Measurements from ENCODE around the gene CEP192. TPM values are rescaled to one million over a fixed set of nuclear protein-coding genes. Genes with fewer than 3 reads are reported as not detected.

Gene CEP192, protein sequence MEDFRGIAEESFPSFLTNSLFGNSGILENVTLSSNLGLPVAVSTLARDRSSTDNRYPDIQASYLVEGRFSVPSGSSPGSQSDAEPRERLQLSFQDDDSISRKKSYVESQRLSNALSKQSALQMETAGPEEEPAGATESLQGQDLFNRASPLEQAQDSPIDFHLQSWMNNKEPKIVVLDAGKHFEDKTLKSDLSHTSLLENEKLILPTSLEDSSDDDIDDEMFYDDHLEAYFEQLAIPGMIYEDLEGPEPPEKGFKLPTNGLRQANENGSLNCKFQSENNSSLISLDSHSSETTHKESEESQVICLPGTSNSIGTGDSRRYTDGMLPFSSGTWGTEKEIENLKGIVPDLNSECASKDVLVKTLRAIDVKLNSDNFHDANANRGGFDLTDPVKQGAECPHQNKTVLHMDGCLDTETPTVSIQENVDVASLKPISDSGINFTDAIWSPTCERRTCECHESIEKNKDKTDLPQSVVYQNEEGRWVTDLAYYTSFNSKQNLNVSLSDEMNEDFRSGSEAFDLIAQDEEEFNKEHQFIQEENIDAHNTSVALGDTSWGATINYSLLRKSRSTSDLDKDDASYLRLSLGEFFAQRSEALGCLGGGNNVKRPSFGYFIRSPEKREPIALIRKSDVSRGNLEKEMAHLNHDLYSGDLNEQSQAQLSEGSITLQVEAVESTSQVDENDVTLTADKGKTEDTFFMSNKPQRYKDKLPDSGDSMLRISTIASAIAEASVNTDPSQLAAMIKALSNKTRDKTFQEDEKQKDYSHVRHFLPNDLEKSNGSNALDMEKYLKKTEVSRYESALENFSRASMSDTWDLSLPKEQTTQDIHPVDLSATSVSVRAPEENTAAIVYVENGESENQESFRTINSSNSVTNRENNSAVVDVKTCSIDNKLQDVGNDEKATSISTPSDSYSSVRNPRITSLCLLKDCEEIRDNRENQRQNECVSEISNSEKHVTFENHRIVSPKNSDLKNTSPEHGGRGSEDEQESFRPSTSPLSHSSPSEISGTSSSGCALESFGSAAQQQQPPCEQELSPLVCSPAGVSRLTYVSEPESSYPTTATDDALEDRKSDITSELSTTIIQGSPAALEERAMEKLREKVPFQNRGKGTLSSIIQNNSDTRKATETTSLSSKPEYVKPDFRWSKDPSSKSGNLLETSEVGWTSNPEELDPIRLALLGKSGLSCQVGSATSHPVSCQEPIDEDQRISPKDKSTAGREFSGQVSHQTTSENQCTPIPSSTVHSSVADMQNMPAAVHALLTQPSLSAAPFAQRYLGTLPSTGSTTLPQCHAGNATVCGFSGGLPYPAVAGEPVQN (N-terminal part only)
- total RNA-seq = 22.3 TPM
- long read RNA-seq, partial matches to known transcripts = 11 of 17 reads
- long read RNA-seq, other reads (novel, unspliced or antisense) = 6 of 17 reads

DNA sequence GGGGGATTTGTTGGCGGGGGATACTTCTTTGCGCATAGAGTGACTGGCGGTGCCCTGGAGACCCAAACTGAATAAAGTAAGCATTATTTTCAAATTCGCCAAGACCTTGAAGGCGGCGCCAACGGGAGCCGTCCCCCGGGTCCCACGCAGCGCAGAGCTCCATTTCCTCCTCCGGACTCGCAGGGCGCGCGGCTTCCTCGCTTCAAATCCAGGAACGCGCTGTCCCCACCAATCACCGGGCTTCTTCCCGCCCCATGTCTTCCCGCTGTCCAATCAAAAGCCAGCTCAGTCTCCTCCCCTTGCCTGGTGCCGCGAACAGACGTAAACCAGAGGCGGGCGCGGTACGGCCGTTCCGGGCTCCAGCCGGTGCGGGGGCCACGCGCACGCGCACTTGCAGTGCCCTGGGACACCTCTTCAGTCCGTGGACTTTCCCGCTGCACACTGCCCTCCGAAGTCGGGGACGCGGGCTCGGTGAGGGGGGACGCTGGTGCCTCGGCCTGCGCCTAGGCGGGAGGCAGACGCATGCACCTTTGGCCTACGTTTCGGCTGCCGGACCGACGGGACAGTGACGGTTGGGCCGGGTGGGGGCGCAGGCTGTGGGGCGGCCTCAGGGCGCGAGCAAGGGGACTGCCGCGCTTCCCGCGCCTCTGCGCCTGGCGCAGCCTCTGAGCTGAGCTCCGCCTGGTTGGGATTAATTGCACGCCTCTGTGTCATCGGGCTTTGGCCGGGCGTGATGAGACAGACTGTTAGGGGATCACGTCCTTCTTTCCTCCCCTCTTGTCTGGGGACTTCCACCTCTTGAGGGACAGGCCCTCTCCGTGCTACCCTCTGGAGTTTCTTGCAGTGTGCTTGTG lies at the start of gene CEP192:
TSS of gene CEP192 (plus strand) at position 396 of the 854 bp plus-strand sequence. CDS start 8,063 bp downstream, outside the sequence.
- ATAC-seq (ENCODE audit: poor library complexity) (peak; percentile 98), DNase-seq (peak; percentile 98)
- intact Hi-C loops (cut with DNase I) = no loop called here

GRCh38 chr18:12943215-12943614 lies 47.9 kb upstream of the CEP192 start:
- intact Hi-C loops (cut with DNase I) = no loop called here

DNA sequence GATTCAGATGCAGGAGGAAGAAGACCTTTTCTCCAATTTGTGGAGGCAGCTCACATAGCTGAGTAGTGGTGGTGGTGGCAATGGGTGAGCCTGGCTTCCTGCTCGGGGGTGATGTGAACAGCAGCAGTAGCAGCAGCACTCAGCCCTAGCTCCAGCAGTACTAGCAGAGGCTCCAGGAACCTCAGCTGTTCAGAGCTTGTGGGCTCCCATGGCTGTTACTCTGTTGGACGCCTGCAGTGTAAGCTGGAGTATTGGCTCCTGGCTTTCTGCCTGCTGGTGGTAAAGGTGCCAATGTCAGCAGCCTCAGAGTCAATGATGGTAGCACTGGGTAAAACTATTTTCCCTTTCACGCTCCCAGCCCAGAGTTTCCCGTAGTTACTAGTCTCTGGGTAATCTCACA lies 46.5 kb upstream of the CEP192 start:
- intact Hi-C loops (cut with DNase I) = no loop called here
- DNase-seq (peak; percentile 59), ATAC-seq (ENCODE audit: poor library complexity) (no peak)

More at GRCh38 chr18:12943215-12943614, 47.9 kb upstream of the CEP192 start:
- ATAC-seq (ENCODE audit: poor library complexity) (no peak), DNase-seq (no peak)

- ATAC-seq (ENCODE audit: poor library complexity) (peak; percentile 1), DNase-seq (peak; percentile 69)
- intact Hi-C loops (cut with DNase I) = loop anchor here (2.0 kb wide), 1 partner anchor 64 kb away; no protein-coding TSS in a partner anchor
Measured at GRCh38 chr18:12946549-12947284, 44.4 kb upstream of the CEP192 start.

DNA sequence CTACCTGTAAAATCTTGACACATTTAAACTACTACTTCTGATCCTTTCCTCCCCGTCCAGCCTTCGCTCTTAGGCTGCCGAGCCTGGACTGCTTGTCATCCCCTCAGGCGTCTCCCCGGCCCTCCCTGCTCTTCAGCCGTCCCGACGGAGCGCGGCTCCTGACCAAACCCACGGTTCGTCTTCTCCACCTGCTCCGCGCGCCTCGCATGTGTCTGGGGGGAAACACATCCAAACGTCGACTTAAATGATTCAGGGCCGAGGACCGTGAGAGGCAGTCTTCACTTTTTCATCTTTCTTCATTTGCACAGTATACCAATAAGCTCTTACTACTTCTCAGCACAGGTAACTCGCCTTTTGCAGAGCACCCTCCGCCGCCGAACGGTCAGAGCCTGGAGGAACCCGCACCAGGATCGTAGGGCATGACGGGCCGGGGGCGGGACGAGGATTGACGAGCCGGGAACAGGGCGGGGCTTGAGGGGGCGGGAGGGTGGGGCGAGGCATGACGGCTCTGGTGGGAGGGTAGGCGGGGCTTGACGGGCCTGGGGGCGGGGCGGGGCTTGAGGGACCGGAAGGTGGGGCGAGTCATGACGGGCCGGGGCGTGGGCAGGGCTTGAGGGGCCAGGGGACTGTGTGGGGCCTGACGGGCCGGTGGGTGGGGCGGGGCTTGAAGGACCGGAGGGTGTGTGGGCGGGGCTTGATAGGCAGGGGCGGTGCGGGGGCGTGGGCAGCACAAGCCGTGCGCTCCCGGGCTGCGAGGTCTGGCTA lies 43.7 kb upstream of the CEP192 start, which contains the start of gene SEH1L:
TSS of gene SEH1L (plus strand) at position 727 of the 765 bp plus-strand sequence. CDS start 111 bp downstream, outside the sequence.
- intact Hi-C loops (cut with DNase I) = loop anchor here (2.0 kb wide), 1 partner anchor 65 kb away; no protein-coding TSS in a partner anchor

DNA sequence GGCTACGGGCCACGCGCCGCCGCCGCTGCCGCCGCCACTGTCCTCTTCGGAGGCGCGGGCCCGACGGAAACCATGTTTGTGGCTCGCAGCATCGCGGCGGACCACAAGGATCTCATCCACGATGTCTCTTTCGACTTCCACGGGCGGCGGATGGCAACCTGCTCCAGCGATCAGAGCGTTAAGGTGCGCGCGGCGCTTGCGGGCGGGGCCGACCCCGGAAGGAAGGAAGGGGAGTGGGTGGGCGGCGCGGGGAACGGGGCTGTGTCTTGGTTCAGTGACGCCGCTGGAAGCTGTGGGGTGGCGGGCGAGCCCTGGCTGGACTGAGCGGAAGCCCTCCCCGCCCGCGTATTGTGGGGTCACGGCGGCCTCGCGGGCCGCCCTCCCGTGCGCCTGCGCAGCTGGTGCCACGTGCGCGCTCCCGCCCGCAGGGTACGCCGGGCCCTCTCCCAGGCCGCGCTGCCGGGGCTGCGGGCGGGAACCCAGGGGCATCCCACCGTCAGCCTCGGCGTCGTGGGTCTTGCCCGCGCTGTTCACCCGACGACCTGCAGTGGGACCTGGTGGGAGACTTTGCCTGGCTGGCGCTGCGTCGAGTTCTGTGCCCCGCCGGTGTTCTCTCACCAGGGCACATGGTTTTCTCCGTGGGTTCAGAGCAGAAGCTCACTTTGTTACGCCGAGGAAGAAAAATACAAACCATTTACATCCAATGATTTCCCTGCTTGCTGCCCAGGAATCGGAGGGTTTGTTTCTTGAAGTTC lies 42.9 kb upstream of the CEP192 start:
- DNase-seq (peak; percentile 97), ATAC-seq (ENCODE audit: poor library complexity) (peak; percentile 81)
- intact Hi-C loops (cut with DNase I) = no loop called here

More for the DNA sequence above, 43.7 kb upstream of the CEP192 start, which contains the start of gene SEH1L:
- peak; percentile 97 for ATAC-seq (ENCODE audit: poor library complexity)
- peak; percentile 100 for DNase-seq

- DNase-seq (no peak), ATAC-seq (ENCODE audit: poor library complexity) (no peak)
- intact Hi-C loops (cut with DNase I) = no loop called here
Measured at GRCh38 chr18:12958478-12958877, 32.7 kb upstream of the CEP192 start.

DNA sequence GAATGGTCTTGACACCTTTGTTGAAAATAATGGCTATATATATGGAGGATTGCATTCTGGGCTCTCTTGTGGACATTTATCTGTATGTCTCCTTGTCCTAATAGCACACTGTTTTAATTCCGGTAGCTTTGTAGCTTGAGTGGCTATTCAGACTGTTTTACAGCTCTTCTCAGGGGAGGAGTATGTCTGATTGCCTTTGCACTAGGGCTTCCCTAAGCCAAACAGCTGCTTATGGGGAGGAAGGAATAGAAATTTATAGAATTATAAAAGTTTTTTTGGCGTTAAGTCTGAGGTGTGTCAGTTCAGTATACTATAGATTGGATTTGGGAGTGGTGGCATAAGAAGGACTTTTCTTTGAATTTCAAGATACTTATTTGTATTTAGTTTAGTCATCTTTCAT lies 30.8 kb upstream of the CEP192 start:
- intact Hi-C loops (cut with DNase I) = no loop called here
- DNase-seq (no peak), ATAC-seq (ENCODE audit: poor library complexity) (no peak)

- DNase-seq (no peak), ATAC-seq (ENCODE audit: poor library complexity) (no peak)
- intact Hi-C loops (cut with DNase I) = no loop called here
Measured at GRCh38 chr18:12960853-12961397, 30.2 kb upstream of the CEP192 start.

DNA sequence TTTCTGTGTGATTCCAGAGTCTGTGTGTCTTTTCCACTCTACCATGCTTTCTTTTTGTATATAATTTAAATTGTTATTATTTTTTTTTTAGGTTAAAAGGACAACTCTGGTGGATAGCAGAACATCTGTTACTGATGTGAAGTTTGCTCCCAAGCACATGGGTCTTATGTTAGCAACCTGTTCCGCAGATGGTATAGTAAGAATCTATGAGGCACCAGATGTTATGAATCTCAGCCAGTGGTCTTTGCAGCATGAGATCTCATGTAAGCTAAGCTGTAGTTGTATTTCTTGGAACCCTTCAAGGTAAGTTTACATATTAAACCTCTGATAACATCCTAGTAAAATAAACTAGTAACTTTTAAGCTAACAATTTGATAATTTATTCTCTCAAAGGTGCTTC lies 28.1 kb upstream of the CEP192 start:
- ATAC-seq (ENCODE audit: poor library complexity) = no peak
- DNase-seq = no peak
- intact Hi-C loops (cut with DNase I) = no loop called here

- intact Hi-C loops (cut with DNase I) = no loop called here
- DNase-seq (no peak), ATAC-seq (ENCODE audit: poor library complexity) (no peak)
Measured at GRCh38 chr18:12968115-12968514, 23.0 kb upstream of the CEP192 start.

DNA sequence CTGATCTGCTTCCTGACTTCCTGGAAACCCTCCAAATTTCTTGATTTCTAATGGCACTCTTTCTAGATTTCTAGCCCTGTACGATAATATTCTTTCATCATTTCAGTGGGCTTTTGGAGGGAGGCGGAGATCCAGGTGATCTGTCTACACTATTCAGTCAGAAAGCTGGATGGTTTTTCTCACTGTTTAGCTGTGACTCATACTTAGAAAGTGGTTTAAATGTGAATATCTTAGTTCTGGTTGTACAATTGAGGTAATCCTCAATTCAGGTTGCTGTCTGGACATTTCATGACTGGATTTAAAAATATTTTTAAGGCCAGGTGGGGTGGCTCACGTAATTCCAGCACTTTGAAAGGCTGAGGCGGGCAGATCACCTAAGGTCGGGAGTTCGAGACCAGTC lies 22.5 kb upstream of the CEP192 start:
- intact Hi-C loops (cut with DNase I) = no loop called here
- DNase-seq (no peak), ATAC-seq (ENCODE audit: poor library complexity) (no peak)

DNA sequence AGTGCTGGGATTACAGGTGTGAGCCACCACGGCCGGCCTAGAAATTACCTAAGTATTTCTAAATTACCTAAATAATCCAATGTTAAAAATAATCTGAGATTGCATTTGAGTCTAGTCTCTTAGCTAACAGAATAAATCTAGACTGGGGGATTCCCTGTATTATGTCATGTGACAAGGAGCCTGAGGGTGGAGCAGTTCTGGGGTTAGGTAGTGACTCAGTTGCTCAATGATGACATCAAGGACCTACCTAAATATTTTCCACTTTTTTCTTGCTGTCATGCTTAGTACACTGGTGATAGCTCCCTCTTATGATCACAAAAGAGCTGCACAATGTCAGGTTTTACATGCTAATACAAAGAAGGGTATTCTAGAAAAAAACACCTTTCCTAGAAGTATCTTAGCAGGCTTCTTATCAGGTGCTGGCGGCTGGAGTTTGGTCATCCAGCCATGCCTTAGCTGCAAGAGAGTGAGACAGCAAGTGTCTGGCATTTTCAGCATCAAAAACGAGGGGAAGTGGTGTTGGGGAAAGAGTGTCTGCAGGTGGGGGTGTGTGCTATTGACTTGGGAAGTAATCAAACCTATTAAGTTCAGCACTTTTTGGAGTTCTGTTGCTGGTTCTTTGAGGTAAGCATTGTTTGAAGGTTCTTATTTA lies 17.5 kb upstream of the CEP192 start:
- intact Hi-C loops (cut with DNase I) = no loop called here
- ATAC-seq (ENCODE audit: poor library complexity) (no peak), DNase-seq (no peak)

DNA sequence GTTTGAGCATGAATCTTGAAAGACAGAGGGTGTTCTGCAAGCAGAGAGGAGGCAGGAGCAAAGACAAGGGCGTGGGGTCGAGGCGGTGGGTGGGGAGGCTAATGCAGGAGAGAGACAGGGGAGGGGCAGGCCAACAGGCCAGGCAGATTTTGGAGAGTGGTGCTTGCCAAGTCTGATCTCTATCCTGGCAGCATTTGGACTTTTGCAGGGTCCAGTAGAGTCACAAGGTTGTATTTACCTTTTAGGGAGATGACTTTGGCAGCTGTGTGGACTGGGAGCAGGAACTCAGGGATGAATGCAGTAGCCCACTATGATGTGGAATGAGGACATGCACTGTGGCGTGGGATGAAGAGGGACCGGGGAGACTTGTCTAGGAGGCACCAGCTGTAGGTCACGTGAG lies 15.7 kb upstream of the CEP192 start:
- intact Hi-C loops (cut with DNase I) = no loop called here
- ATAC-seq (ENCODE audit: poor library complexity) (peak; percentile 15), DNase-seq (no peak)

DNA sequence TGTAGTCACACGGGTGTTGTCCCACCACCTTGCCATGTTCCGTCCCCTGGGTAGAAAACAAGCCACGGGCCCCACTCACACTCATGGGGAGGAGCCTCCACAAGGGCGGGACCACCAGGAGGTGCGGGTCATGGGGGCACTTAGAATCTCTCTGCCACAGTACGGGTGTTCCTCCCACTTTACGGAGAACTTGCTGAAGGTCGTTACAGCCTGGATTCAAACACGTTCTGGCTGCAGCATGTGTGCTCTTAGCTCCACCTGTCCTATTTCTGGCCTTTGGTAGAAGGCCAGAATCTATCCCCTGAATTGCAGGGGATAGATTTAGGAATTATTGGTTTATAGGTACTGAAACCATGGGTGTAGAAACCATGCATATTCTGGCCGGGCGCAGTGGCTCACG lies 14.9 kb upstream of the CEP192 start:
- intact Hi-C loops (cut with DNase I) = no loop called here
- ATAC-seq (ENCODE audit: poor library complexity) = peak; percentile 20
- no peak for DNase-seq
